Erythroblast (primary cell): ENCODE data around the gene CTNNA2.

ENCODE experiments used
- DNase-seq, 2 experiments: peaks; one replicate each; lab custom pipeline; 2025; lab: John Stamatoyannopoulos, UW
- GATA1 ChIP-seq: IDR thresholded peaks from 2 replicates; pipeline ENCODE4 v1.6.1; 2011; ENCODE audit warnings: low read depth, mild to moderate bottlenecking, control low read depth, low read length, moderate library complexity
- POLR2A ChIP-seq: IDR thresholded peaks from 2 replicates; pipeline ENCODE4 v1.6.1; 2011; ENCODE audit warnings: mild to moderate bottlenecking, low read length

The CTNNA2 gene

GRCh38 chr2:80462654-80463053 lies 949.8 kb downstream of the CTNNA2 start:
- TF ChIP-seq GATA1 (no peak), POLR2A (no peak)
- no peak for DNase-seq

- no peak for DNase-seq
- TF ChIP-seq POLR2A (no peak), GATA1 (no peak)
These were observed 951.4 kb downstream of the CTNNA2 start for GRCh38 chr2:80464275-80464674.

- TF ChIP-seq POLR2A (no peak), GATA1 (no peak)
- DNase-seq = no peak
These were observed 954.5 kb downstream of the CTNNA2 start for GRCh38 chr2:80467262-80467811.

- no peak for DNase-seq
- no peak for TF ChIP-seq GATA1
- TF ChIP-seq POLR2A = no peak
These were observed 956.6 kb downstream of the CTNNA2 start for GRCh38 chr2:80469428-80469827.

GRCh38 chr2:80473069-80473468 lies 960.2 kb downstream of the CTNNA2 start:
- no peak for DNase-seq
- no peak for TF ChIP-seq GATA1
- no peak for TF ChIP-seq POLR2A

GRCh38 chr2:80473796-80474195 lies 960.9 kb downstream of the CTNNA2 start:
- TF ChIP-seq GATA1 (no peak), POLR2A (no peak)
- DNase-seq = no peak

- TF ChIP-seq GATA1 (no peak), POLR2A (no peak)
- DNase-seq = no peak
These were observed 963.1 kb downstream of the CTNNA2 start for GRCh38 chr2:80475970-80476369.

- DNase-seq = no peak
- TF ChIP-seq GATA1 = no peak
- TF ChIP-seq POLR2A = no peak
These were observed 963.8 kb downstream of the CTNNA2 start for GRCh38 chr2:80476535-80477117.

- no peak for DNase-seq
- no peak for TF ChIP-seq POLR2A
- TF ChIP-seq GATA1 = no peak
These were observed 969.4 kb downstream of the CTNNA2 start for GRCh38 chr2:80482276-80482675.

GRCh38 chr2:80489717-80490116 lies 976.9 kb downstream of the CTNNA2 start:
- TF ChIP-seq GATA1 (no peak), POLR2A (no peak)
- no peak for DNase-seq

GRCh38 chr2:80490964-80491363 lies 978.1 kb downstream of the CTNNA2 start:
- TF ChIP-seq GATA1 = no peak
- TF ChIP-seq POLR2A = no peak
- DNase-seq = no peak

- TF ChIP-seq POLR2A = no peak
- no peak for DNase-seq
These were observed 983.5 kb downstream of the CTNNA2 start for GRCh38 chr2:80496346-80496745.

GRCh38 chr2:80496775-80497174 lies 983.9 kb downstream of the CTNNA2 start:
- TF ChIP-seq GATA1 (no peak), POLR2A (no peak)
- DNase-seq = no peak

GRCh38 chr2:80499095-80499494 lies 986.2 kb downstream of the CTNNA2 start:
- TF ChIP-seq POLR2A = no peak
- TF ChIP-seq GATA1 = no peak
- DNase-seq = peak in 1 of 2 experiments; percentile 16
